SK-N-SH treated with all-trans-retinoic acid at 6 μM for 48 hours (cell line): Measurements from ENCODE around the gene SLC10A3.

ENCODE experiments used
- ZFP3 ChIP-seq: fragments of 250-450 bp; sonication (Bioruptor Pico); IDR thresholded peaks from 2 replicates; pipeline ENCODE4 v1.5.0; 2020; ENCODE audit warnings: mild to moderate bottlenecking, moderate library complexity
- ZNF8 ChIP-seq: fragments of 450-650 bp; formaldehyde crosslinking; IDR thresholded peaks from 2 replicates; pipeline ENCODE4 v1.5.0; 2020; ENCODE audit warnings: mild to moderate bottlenecking, moderate library complexity
- TF ChIP-seq, protein P1 (sequence below): fragments of 250-450 bp; sonication (Bioruptor Pico); IDR thresholded peaks from 2 replicates; pipeline ENCODE4 v1.5.1; 2020; ENCODE audit warnings: low read depth, mild to moderate bottlenecking, moderate library complexity

DNA sequence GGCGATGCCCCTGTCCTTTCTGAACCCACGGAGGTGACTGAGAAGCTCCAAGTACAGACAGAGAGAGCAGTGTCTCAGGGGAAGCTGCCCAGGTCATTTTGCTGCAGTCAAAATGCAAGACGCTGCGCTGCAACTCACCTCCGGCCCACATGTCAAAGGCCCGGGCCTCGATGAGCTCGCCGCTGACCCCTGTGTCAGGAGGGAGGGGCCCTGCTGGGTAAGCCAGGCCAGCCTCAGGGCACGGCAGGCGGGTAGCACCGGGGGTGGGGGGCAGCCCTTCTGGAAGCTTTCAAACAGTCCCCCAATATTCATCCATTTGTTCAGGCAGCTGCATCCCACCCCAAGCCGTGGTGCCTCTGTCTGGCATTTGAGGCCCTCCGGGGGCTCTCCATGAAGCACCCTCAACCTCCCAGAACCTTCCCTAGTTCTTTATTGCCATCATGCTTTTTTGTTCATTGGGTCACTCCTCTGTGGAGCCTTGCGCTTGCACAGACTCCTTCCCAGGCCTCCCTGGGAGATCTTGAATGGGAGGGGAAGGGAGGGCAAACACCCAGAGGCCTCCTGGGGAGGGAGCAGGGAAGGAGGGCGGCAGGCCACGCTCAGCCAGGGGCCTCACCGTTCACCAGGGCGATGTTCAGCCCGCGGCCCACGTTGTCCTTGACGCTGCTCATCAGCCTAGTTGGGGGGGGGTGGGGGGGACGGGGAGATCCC is 17.4 kb upstream of the SLC10A3 start:
- TF ChIP-seq, protein P1, sequence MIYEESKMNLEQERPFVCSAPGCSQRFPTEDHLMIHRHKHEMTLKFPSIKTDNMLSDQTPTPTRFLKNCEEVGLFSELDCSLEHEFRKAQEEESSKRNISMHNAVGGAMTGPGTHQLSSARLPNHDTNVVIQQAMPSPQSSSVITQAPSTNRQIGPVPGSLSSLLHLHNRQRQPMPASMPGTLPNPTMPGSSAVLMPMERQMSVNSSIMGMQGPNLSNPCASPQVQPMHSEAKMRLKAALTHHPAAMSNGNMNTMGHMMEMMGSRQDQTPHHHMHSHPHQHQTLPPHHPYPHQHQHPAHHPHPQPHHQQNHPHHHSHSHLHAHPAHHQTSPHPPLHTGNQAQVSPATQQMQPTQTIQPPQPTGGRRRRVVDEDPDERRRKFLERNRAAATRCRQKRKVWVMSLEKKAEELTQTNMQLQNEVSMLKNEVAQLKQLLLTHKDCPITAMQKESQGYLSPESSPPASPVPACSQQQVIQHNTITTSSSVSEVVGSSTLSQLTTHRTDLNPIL (CRISPR knock-in tag): no peak
- TF ChIP-seq ZNF8 (CRISPR knock-in tag) (no peak), ZFP3 (CRISPR knock-in tag) (no peak)
